Measurements from ENCODE around the gene BPIFB1. TPM values are rescaled to one million over a fixed set of nuclear protein-coding genes. Genes with fewer than 3 reads are reported as not detected.
A peak's percentile ranks its signal among the peaks of the same experiment; 100 is the strongest.

Gene BPIFB1, protein sequence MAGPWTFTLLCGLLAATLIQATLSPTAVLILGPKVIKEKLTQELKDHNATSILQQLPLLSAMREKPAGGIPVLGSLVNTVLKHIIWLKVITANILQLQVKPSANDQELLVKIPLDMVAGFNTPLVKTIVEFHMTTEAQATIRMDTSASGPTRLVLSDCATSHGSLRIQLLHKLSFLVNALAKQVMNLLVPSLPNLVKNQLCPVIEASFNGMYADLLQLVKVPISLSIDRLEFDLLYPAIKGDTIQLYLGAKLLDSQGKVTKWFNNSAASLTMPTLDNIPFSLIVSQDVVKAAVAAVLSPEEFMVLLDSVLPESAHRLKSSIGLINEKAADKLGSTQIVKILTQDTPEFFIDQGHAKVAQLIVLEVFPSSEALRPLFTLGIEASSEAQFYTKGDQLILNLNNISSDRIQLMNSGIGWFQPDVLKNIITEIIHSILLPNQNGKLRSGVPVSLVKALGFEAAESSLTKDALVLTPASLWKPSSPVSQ
- total RNA-seq (2016; rRNA removed; fragmentation: Illumina TruSeq; extraction: Trizol) (0.18 and 0.82 TPM in 2 replicates), polyA plus RNA-seq (2011; rRNA removed) (4.4 and 9.2 TPM in 2 replicates), polyA minus RNA-seq (2011; rRNA and poly(A)+ RNA removed; ENCODE audit: low replicate concordance) (3.7 TPM in 1 of 2 replicates, not detected in the other), Bru-seq, nascent RNA (percentile 23 among the genes with signal in this experiment), BruChase-seq, experiment 1, labeled RNA remaining after a 6-hour chase (percentile 19 among the genes with signal in this experiment), BruChase-seq, experiment 2, labeled RNA remaining after a 2-hour chase (percentile 14 among the genes with signal in this experiment)
- total RNA-seq (2016; cell fraction: cytosol; rRNA removed; fragmentation: Illumina TruSeq; extraction: Trizol; ENCODE audit: low read depth): 0.18 TPM in 1 of 2 replicates, not detected in the other
- total RNA-seq (2016; cell fraction: insoluble cytoplasmic fraction; rRNA removed; fragmentation: Illumina TruSeq; extraction: Trizol): 0.34 and 0.56 TPM in 2 replicates
- 0.28 TPM in 2 replicates for total RNA-seq (2016; cell fraction: membrane; rRNA removed; fragmentation: Illumina TruSeq; extraction: Trizol)
- total RNA-seq (2016; cell fraction: nucleus; rRNA removed; fragmentation: Illumina TruSeq; extraction: Trizol): 0.59 and 0.75 TPM in 2 replicates
- 3.2 and 5.0 TPM in 2 replicates for polyA plus RNA-seq (2011; cell fraction: cytosol; rRNA removed)
- polyA plus RNA-seq (2011; cell fraction: nucleus; rRNA removed): 5.1 and 7.3 TPM in 2 replicates
- polyA plus RNA-seq (2012): 7.9 and 12.0 TPM in 2 replicates
- 0.26 and 0.36 TPM in 2 replicates for polyA plus RNA-seq (2016; cell fraction: cytosol; fragmentation: Illumina TruSeq; extraction: Trizol; ENCODE audit: low read depth)
- 0.54 and 0.91 TPM in 2 replicates for polyA plus RNA-seq (2016; cell fraction: insoluble cytoplasmic fraction; fragmentation: Illumina TruSeq; extraction: Trizol; ENCODE audit: low read depth)
- polyA plus RNA-seq (2016; cell fraction: membrane; fragmentation: Illumina TruSeq; extraction: Trizol; ENCODE audit: low read depth): 0.17 and 0.40 TPM in 2 replicates
- polyA plus RNA-seq (2016; cell fraction: nucleus; fragmentation: Illumina TruSeq; extraction: Trizol; ENCODE audit: insufficient read depth, low read depth): 0.97 and 1.00 TPM in 2 replicates
- 0.44 and 1.6 TPM in 2 replicates for polyA minus RNA-seq (2011; cell fraction: cytosol; rRNA and poly(A)+ RNA removed)
- 1.7 and 2.0 TPM in 2 replicates for polyA minus RNA-seq (2011; cell fraction: nucleus; rRNA and poly(A)+ RNA removed)
- long read RNA-seq, experiment 1, transcript BPIFB1-201 (16 exons, 1,727 nt): major isoform, 5 of 5 reads
- long read RNA-seq, experiment 1, partial matches to known transcripts: 0 of 5 reads
- long read RNA-seq, experiment 1, other reads (novel, unspliced or antisense): 0 of 5 reads
- long read RNA-seq, experiment 2, transcript BPIFB1-201 (16 exons, 1,727 nt): major isoform, 12 of 25 reads
- long read RNA-seq, experiment 2, partial matches to known transcripts: 9 of 25 reads
- long read RNA-seq, experiment 2, other reads (novel, unspliced or antisense): 4 of 25 reads

GRCh38 chr20:33282991-33283555 is at the start of gene BPIFB1:
Gene BPIFB1, plus strand, starts transcription at chr20:33283214. Its CDS starts 2,860 bp downstream, at chr20:33286074.
- Histone ChIP-seq H3K4me1 (ENCODE audit: insufficient read depth, low read length) (peaks cover 70% of the 10 kb centered on the region), H3K27me3 (ENCODE audit: control insufficient read depth in 1 of 2, insufficient read depth in 2 of 2, low read length in 2 of 2) (peaks cover 11 to 32% of the 10 kb centered on the region in 2 experiments), H2AFZ (ENCODE audit: low read length) (no peak within 1 kb of the TSS), H3K9me3 (ENCODE audit: low read length) (no peaks in the 10 kb centered on the region), H3K4me3 (replicated peaks in 1 of 3; ENCODE audit: insufficient read depth in 1 of 3, low read depth in 2 of 3, low read length in 3 of 3) (peak within 1 kb of the TSS in 2 of 3 experiments; percentile 13 to 56; a peak in 2 of 6 replicates), H3K79me2 (ENCODE audit: insufficient read depth, low read length) (no peaks in the 10 kb centered on the region), H3K9ac (ENCODE audit: insufficient read depth, low read depth, low read length) (peak within 1 kb of the TSS; percentile 32), H3K36me3 (replicated peaks in 1 of 2; ENCODE audit: control insufficient read depth in 1 of 2, insufficient read depth in 2 of 2, low read length in 2 of 2) (no peaks in the 10 kb centered on the region), H3K27ac (ENCODE audit: extremely low read length, insufficient read depth, low read length) (peak within 1 kb of the TSS; percentile 11), H4K20me1 (ENCODE audit: insufficient read depth, low read length) (no peaks in the 10 kb centered on the region), H3K4me2 (ENCODE audit: low read depth, low read length) (peak within 1 kb of the TSS; percentile 69)
- BruUV-seq (replicated peaks): no TSS peak
- FAIRE-seq: peak; percentile 4
- WGBS (ENCODE audit: low lambda C conversion rate): 5% methylated on average over 13 of the region's 13 CpGs
- peak; percentile 46 for DNase-seq (ENCODE audit: low spot score)
- POLR2A ChIA-PET: no interaction called here
- CTCF ChIA-PET (ENCODE audit: low intra/inter-chr PET ratio, low total read pairs): no interaction called here
- in situ Hi-C loops (cut with HindIII; ENCODE audit: extremely low pct_ligation_motif_present, low pct_unique_long_range_greater_than_20kb) (no loop called here), intact Hi-C loops (cut with micrococcal nuclease; ENCODE audit: unreplicated experiment) (no loop called here)
- peak; percentile 67 for ATAC-seq
- TF ChIP-seq SOX6 (IDR thresholded peaks at IDR 0.05) (no peak), SOX6 (CRISPR knock-in tag; IDR thresholded peaks at IDR 0.05) (peak; percentile 39; the same call in 1 of the 2 replicates), ZFP91 (CRISPR knock-in tag; IDR thresholded peaks at IDR 0.05; ENCODE audit: borderline replicate concordance) (peak; percentile 53; the same call in 1 of the 2 replicates), JUND (CRISPR knock-in tag; IDR thresholded peaks at IDR 0.05) (no peak), ZNF615 (CRISPR knock-in tag; IDR thresholded peaks at IDR 0.05; ENCODE audit: borderline replicate concordance) (no peak), ZNF580 (CRISPR knock-in tag; IDR thresholded peaks at IDR 0.05; ENCODE audit: borderline replicate concordance, low read depth) (peak; percentile 62; the same call in 1 of the 2 replicates), ZFY (CRISPR knock-in tag; IDR thresholded peaks at IDR 0.05) (peak; percentile 77), SMAD1 (CRISPR knock-in tag; IDR thresholded peaks at IDR 0.05; ENCODE audit: borderline replicate concordance, low read depth) (peak; percentile 78; the same call in 1 of the 2 replicates), ELF3 (CRISPR knock-in tag; IDR thresholded peaks at IDR 0.05) (peak; percentile 49; the same call in 1 of the 2 replicates)
- TF ChIP-seq, protein P1, sequence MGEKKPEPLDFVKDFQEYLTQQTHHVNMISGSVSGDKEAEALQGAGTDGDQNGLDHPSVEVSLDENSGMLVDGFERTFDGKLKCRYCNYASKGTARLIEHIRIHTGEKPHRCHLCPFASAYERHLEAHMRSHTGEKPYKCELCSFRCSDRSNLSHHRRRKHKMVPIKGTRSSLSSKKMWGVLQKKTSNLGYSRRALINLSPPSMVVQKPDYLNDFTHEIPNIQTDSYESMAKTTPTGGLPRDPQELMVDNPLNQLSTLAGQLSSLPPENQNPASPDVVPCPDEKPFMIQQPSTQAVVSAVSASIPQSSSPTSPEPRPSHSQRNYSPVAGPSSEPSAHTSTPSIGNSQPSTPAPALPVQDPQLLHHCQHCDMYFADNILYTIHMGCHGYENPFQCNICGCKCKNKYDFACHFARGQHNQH (CRISPR knock-in tag; IDR thresholded peaks at IDR 0.05): peak; percentile 67; the same call in 1 of the 2 replicates
- TF ChIP-seq, protein P2, sequence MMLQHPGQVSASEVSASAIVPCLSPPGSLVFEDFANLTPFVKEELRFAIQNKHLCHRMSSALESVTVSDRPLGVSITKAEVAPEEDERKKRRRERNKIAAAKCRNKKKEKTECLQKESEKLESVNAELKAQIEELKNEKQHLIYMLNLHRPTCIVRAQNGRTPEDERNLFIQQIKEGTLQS (CRISPR knock-in tag; IDR thresholded peaks at IDR 0.05): peak; percentile 46; the same call in 1 of the 2 replicates
- TF ChIP-seq, protein P3, sequence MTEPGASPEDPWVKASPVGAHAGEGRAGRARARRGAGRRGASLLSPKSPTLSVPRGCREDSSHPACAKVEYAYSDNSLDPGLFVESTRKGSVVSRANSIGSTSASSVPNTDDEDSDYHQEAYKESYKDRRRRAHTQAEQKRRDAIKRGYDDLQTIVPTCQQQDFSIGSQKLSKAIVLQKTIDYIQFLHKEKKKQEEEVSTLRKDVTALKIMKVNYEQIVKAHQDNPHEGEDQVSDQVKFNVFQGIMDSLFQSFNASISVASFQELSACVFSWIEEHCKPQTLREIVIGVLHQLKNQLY (CRISPR knock-in tag; IDR thresholded peaks at IDR 0.05): peak; percentile 23; the same call in 1 of the 2 replicates

Measured in HepG2 (cell line).